ENCODE results near the gene LIMCH1.

LIMCH1 gene

GRCh38 chr4:41713768-41714167 is 175.8 kb downstream of the LIMCH1 start:
- H3K9me2 ChIP-seq (replicated peaks; ENCODE audit: control insufficient read depth, low read length), result no peaks in the 10 kb centered on the region
- H3K4me2 ChIP-seq (ENCODE audit: low read length), result no peak overlapping the region
- no peaks in the 10 kb centered on the region for H3K9me3 ChIP-seq (ENCODE audit: control insufficient read depth, insufficient read depth, low read length)
- H3K27ac ChIP-seq (ENCODE audit: low read depth, low read length), result no peak overlapping the region
- no peaks in the 10 kb centered on the region for H3K4me1 ChIP-seq (ENCODE audit: control insufficient read depth, low read length)
- H4K20me1 ChIP-seq (ENCODE audit: control insufficient read depth, insufficient read depth, low read depth, low read length), result no peaks in the 10 kb centered on the region
- TF ChIP-seq EZH2phosphoT487 (IDR thresholded peaks at IDR 0.05; ENCODE audit: borderline replicate concordance, low read length) (no peak), CTCF (IDR thresholded peaks at IDR 0.05; ENCODE audit: low read depth, low read length, poor library complexity, severe bottlenecking) (no peak)
- no peaks in the 10 kb centered on the region; the same call in 1 of the 2 replicates for H3K27me3 ChIP-seq (ENCODE audit: control insufficient read depth, low read length)
- no peaks in the 10 kb centered on the region for H3F3A ChIP-seq (ENCODE audit: control insufficient read depth, insufficient read depth)
- H3K79me2 ChIP-seq (ENCODE audit: control insufficient read depth, low read length), result no peaks in the 10 kb centered on the region
- H3K36me3 ChIP-seq (ENCODE audit: control insufficient read depth, low read length), result no peaks in the 10 kb centered on the region
- no peak overlapping the region for H3K4me3 ChIP-seq (ENCODE audit: low read length)

GRCh38 chr4:41714364-41715000 is 176.5 kb downstream of the LIMCH1 start:
- H3K9me3 ChIP-seq (ENCODE audit: control insufficient read depth, insufficient read depth, low read length), result no peaks in the 10 kb centered on the region
- H3K27me3 ChIP-seq (ENCODE audit: control insufficient read depth, low read length), result no peaks in the 10 kb centered on the region; the same call in 1 of the 2 replicates
- H3K9me2 ChIP-seq (replicated peaks; ENCODE audit: control insufficient read depth, low read length), result no peaks in the 10 kb centered on the region
- H3F3A ChIP-seq (ENCODE audit: control insufficient read depth, insufficient read depth), result no peaks in the 10 kb centered on the region
- H3K4me2 ChIP-seq (ENCODE audit: low read length), result no peak overlapping the region
- no peaks in the 10 kb centered on the region for H3K36me3 ChIP-seq (ENCODE audit: control insufficient read depth, low read length)
- no peaks in the 10 kb centered on the region for H4K20me1 ChIP-seq (ENCODE audit: control insufficient read depth, insufficient read depth, low read depth, low read length)
- no peaks in the 10 kb centered on the region for H3K4me1 ChIP-seq (ENCODE audit: control insufficient read depth, low read length)
- no peak overlapping the region for H3K27ac ChIP-seq (ENCODE audit: low read depth, low read length)
- H3K79me2 ChIP-seq (ENCODE audit: control insufficient read depth, low read length), result no peaks in the 10 kb centered on the region
- H3K4me3 ChIP-seq (ENCODE audit: low read length), result no peak overlapping the region
- TF ChIP-seq EZH2phosphoT487 (IDR thresholded peaks at IDR 0.05; ENCODE audit: borderline replicate concordance, low read length) (no peak), CTCF (IDR thresholded peaks at IDR 0.05; ENCODE audit: low read depth, low read length, poor library complexity, severe bottlenecking) (no peak)

GRCh38 chr4:41715155-41715554 is 177.2 kb downstream of the LIMCH1 start:
- no peaks in the 10 kb centered on the region for H3K4me1 ChIP-seq (ENCODE audit: control insufficient read depth, low read length)
- H3K27ac ChIP-seq (ENCODE audit: low read depth, low read length), result no peak overlapping the region
- no peaks in the 10 kb centered on the region for H4K20me1 ChIP-seq (ENCODE audit: control insufficient read depth, insufficient read depth, low read depth, low read length)
- H3K9me3 ChIP-seq (ENCODE audit: control insufficient read depth, insufficient read depth, low read length), result no peaks in the 10 kb centered on the region
- no peaks in the 10 kb centered on the region; the same call in 1 of the 2 replicates for H3K27me3 ChIP-seq (ENCODE audit: control insufficient read depth, low read length)
- no peak overlapping the region for H3K4me2 ChIP-seq (ENCODE audit: low read length)
- H3K79me2 ChIP-seq (ENCODE audit: control insufficient read depth, low read length), result no peaks in the 10 kb centered on the region
- no peak overlapping the region for H3K4me3 ChIP-seq (ENCODE audit: low read length)
- TF ChIP-seq EZH2phosphoT487 (IDR thresholded peaks at IDR 0.05; ENCODE audit: borderline replicate concordance, low read length) (no peak), CTCF (IDR thresholded peaks at IDR 0.05; ENCODE audit: low read depth, low read length, poor library complexity, severe bottlenecking) (no peak)
- H3K36me3 ChIP-seq (ENCODE audit: control insufficient read depth, low read length), result no peaks in the 10 kb centered on the region
- H3F3A ChIP-seq (ENCODE audit: control insufficient read depth, insufficient read depth), result no peaks in the 10 kb centered on the region
- H3K9me2 ChIP-seq (replicated peaks; ENCODE audit: control insufficient read depth, low read length), result no peaks in the 10 kb centered on the region

All from DOHH2 (cell line).